Hepatocyte (in vitro differentiated cells): ENCODE results near the gene CFAP92. TPM values are rescaled to one million over a fixed set of nuclear protein-coding genes. Genes with fewer than 3 reads are reported as not detected.
A peak's percentile ranks its signal among the peaks of the same experiment; 100 is the strongest.

ENCODE experiments used
- DNase-seq: peaks from one replicate; pipeline ENCODE4 v3.0.0-alpha.2; 2016; ENCODE audit warnings: low spot score
- H2AFZ ChIP-seq: fragments of 200-600 bp; sonication (generic); 2 replicates; pipeline ENCODE4 v1.6.0; 2016; ENCODE audit warnings: antibody characterized with exemption, mild to moderate bottlenecking
- H3K27ac ChIP-seq: fragments of 200-600 bp; sonication (generic); 2 replicates; pipeline ENCODE4 v1.5.1; 2016; ENCODE audit warnings: mild to moderate bottlenecking
- H3K27me3 ChIP-seq: fragments of 200-600 bp; sonication (generic); 2 replicates; pipeline ENCODE4 v1.6.1; 2016
- H3K36me3 ChIP-seq: fragments of 200-600 bp; sonication (generic); replicated peaks from 2 replicates; pipeline ENCODE4 v1.5.1; 2016; ENCODE audit warnings: low read depth; ENCODE audit not compliant: insufficient read depth
- H3K4me1 ChIP-seq: fragments of 200-600 bp; sonication (generic); 2 replicates; pipeline ENCODE4 v1.5.1; 2016; ENCODE audit warnings: mild to moderate bottlenecking, moderate library complexity; ENCODE audit not compliant: insufficient read depth
- H3K4me2 ChIP-seq: fragments of 200-600 bp; sonication (generic); 2 replicates; pipeline ENCODE4 v1.6.0; 2016
- H3K4me3 ChIP-seq: fragments of 200-600 bp; sonication (generic); 2 replicates; pipeline ENCODE4 v1.5.1; 2016; ENCODE audit warnings: mild to moderate bottlenecking
- H3K79me2 ChIP-seq: fragments of 200-600 bp; sonication (generic); 2 replicates; pipeline ENCODE4 v1.6.0; 2017; ENCODE audit warnings: mild to moderate bottlenecking
- H3K9me2 ChIP-seq: fragments of 200-600 bp; sonication (generic); replicated peaks from 2 replicates; pipeline ENCODE4 v1.6.0; 2017; ENCODE audit warnings: mild to moderate bottlenecking; ENCODE audit not compliant: insufficient read depth
- H3K9me3 ChIP-seq: fragments of 200-600 bp; sonication (generic); 2 replicates; pipeline ENCODE4 v1.5.1; 2016; ENCODE audit warnings: low read depth, mild to moderate bottlenecking
- H4K20me1 ChIP-seq: fragments of 200-600 bp; sonication (generic); 2 replicates; pipeline ENCODE4 v1.6.0; 2016; ENCODE audit warnings: mild to moderate bottlenecking; ENCODE audit not compliant: insufficient read depth, poor library complexity, severe bottlenecking
- CTCF ChIP-seq: fragments of 200-600 bp; sonication (generic); IDR thresholded peaks from 2 replicates; pipeline ENCODE4 v1.5.1; 2016; ENCODE audit warnings: antibody characterized with exemption, mild to moderate bottlenecking; ENCODE audit not compliant: poor library complexity
- EZH2 ChIP-seq: fragments of 200-600 bp; sonication (generic); IDR thresholded peaks from 2 replicates; pipeline ENCODE4 v1.6.1; 2016; ENCODE audit warnings: antibody characterized with exemption, mild to moderate bottlenecking, borderline replicate concordance
- EZH2phosphoT487 ChIP-seq: fragments of 200-600 bp; sonication (generic); IDR thresholded peaks from one replicate; pipeline ENCODE4 v1.6.1; 2018; ENCODE audit warnings: antibody characterized with exemption, mild to moderate bottlenecking, low read depth, moderate library complexity; ENCODE audit not compliant: unreplicated experiment, severe bottlenecking
- WGBS: methylation state at CpG from one replicate; pipeline ENCODE4 v1.1.6; 2016; ENCODE audit warnings: low lambda C conversion rate; ENCODE audit errors: missing lambda C conversion rate; 5-methylcytosine and 5-hydroxymethylcytosine counted together
- polyA plus RNA-seq: library from polyadenylated mRNA; unstranded; fragments of >200 nt; fragmentation: Nextera tagmentation; extraction: Ambion mirVana; gene quantifications from 2 replicates; pipeline ENCODE4 v1.2.1, GENCODE V29; 2016
- total RNA-seq: library from RNA; depleted of rRNA; stranded (reverse); fragments of >200 nt; gene quantifications from 2 replicates; pipeline ENCODE4 v1.2.3, GENCODE V29; 2014

The CFAP92 gene
- total and polyA plus RNA-seq, 2 experiments from 2014 or later, result 0.17 to 0.35 TPM

- no peak overlapping the region for H2AFZ ChIP-seq
- H3K79me2 ChIP-seq, result no peaks in the 10 kb centered on the region
- no peak overlapping the region for H3K27ac ChIP-seq
- H3K9me3 ChIP-seq, result no peaks in the 10 kb centered on the region
- H4K20me1 ChIP-seq, result no peaks in the 10 kb centered on the region
- TF ChIP-seq CTCF (peak; percentile 26), EZH2 (no peak)
- H3K36me3 ChIP-seq, result no peaks in the 10 kb centered on the region
- no peaks in the 10 kb centered on the region for H3K9me2 ChIP-seq
- H3K4me1 ChIP-seq, result peaks cover 4% of the 10 kb centered on the region
- no peak for DNase-seq
- WGBS, result 58% methylated on average over 2 of the region's 2 CpGs
- H3K4me2 ChIP-seq, result no peak overlapping the region
- no peaks in the 10 kb centered on the region for H3K27me3 ChIP-seq
- no peak overlapping the region for H3K4me3 ChIP-seq
These were observed 30.0 kb upstream of the CFAP92 start for GRCh38 chr3:129023909-129024308.

DNA sequence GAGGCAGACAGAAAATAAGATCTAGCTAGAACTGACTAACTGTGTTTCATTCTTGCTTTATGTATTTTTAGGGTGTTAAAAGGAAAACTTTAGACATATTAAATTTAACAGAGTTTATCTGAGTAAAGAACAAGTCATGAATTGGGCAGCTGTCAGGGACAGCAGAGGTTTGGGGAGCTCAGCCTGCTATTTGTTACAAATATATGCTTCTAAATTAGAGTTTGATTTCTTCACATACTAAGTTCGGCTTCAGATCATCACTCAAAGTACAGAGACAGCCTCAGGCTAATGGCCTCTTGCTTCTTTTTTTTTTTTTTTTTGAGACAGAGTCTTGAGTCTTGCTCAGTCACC lies 29.1 kb upstream of the CFAP92 start:
- no peak overlapping the region for H2AFZ ChIP-seq
- no peaks in the 10 kb centered on the region for H3K9me3 ChIP-seq
- TF ChIP-seq CTCF (no peak), EZH2phosphoT487 (no peak), EZH2 (no peak)
- no peaks in the 10 kb centered on the region for H3K27me3 ChIP-seq
- H3K4me1 ChIP-seq, result peaks cover 4% of the 10 kb centered on the region
- no peak overlapping the region for H3K27ac ChIP-seq
- no peaks in the 10 kb centered on the region for H3K79me2 ChIP-seq
- WGBS, result 83% methylated on average over 1 of the region's 1 CpG
- H3K4me2 ChIP-seq, result no peak overlapping the region
- DNase-seq, result no peak
- no peaks in the 10 kb centered on the region for H4K20me1 ChIP-seq
- H3K36me3 ChIP-seq, result no peaks in the 10 kb centered on the region
- no peaks in the 10 kb centered on the region for H3K9me2 ChIP-seq
- no peak overlapping the region for H3K4me3 ChIP-seq

GRCh38 chr3:129022114-129023007 lies 28.5 kb upstream of the CFAP92 start:
- Histone ChIP-seq H3K27me3 (no peaks in the 10 kb centered on the region), H3K4me3 (no peak overlapping the region), H3K27ac (no peak overlapping the region), H3K9me3 (no peaks in the 10 kb centered on the region), H3K9me2 (no peaks in the 10 kb centered on the region), H3K4me1 (peaks cover 4% of the 10 kb centered on the region), H4K20me1 (no peaks in the 10 kb centered on the region), H3K36me3 (no peaks in the 10 kb centered on the region), H3K4me2 (no peak overlapping the region), H3K79me2 (no peaks in the 10 kb centered on the region), H2AFZ (no peak overlapping the region)
- WGBS, result 72% methylated on average over 15 of the region's 15 CpGs
- TF ChIP-seq EZH2phosphoT487 (no peak), CTCF (no peak), EZH2 (no peak)
- no peak for DNase-seq
